IPS-18a (cell line): Measurements from ENCODE around the gene ATP1A2.

Experiments used
- H3K27ac ChIP-seq: one replicate; pipeline ENCODE4 v1.5.1; 2013; ENCODE audit warnings: low read length
- H3K27me3 ChIP-seq: one replicate; pipeline ENCODE4 v1.6.1; 2013; ENCODE audit warnings: mild to moderate bottlenecking, low read length; ENCODE audit not compliant: control insufficient read depth, insufficient read depth
- H3K36me3 ChIP-seq: one replicate; pipeline ENCODE4 v1.6.1; 2013; ENCODE audit warnings: low read depth, low read length; ENCODE audit not compliant: control insufficient read depth
- H3K4me1 ChIP-seq: one replicate; pipeline ENCODE4 v1.6.1; 2013; ENCODE audit warnings: low read depth, low read length; ENCODE audit not compliant: control insufficient read depth
- H3K4me3 ChIP-seq: one replicate; pipeline ENCODE4 v1.5.1; 2013; ENCODE audit warnings: low read length
- H3K9ac ChIP-seq: one replicate; pipeline ENCODE4 v1.6.1; 2013; ENCODE audit warnings: mild to moderate bottlenecking, low read length, moderate library complexity
- H3K9me3 ChIP-seq: one replicate; pipeline ENCODE4 v1.6.1; 2013; ENCODE audit warnings: low read depth, low read length; ENCODE audit not compliant: control insufficient read depth

The ATP1A2 gene

DNA sequence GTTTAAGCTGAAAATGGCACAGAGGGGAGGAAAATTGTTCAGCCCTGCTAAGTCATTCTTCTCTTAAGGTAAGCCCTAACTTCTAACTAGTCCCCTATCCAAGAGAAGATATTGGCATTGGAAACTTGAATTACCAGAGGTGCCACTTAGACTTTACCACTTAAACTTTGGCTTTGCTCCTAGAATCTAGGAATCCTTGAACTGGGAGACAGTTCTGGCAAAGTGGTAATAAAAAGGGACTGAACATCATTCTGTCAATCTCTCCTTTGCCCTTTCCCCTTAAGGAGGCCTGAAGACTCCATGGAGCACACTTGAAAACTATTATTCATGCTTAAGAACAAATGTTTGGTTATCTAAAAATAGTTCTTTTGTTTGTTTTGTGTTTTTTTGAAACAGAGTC lies 44.3 kb downstream of the ATP1A2 start:
- Histone ChIP-seq H3K36me3 (no peaks in the 10 kb centered on the region), H3K4me1 (peaks cover 3% of the 10 kb centered on the region), H3K27ac (no peak overlapping the region), H3K9ac (no peak overlapping the region), H3K27me3 (no peaks in the 10 kb centered on the region), H3K9me3 (no peaks in the 10 kb centered on the region), H3K4me3 (no peak overlapping the region)

DNA sequence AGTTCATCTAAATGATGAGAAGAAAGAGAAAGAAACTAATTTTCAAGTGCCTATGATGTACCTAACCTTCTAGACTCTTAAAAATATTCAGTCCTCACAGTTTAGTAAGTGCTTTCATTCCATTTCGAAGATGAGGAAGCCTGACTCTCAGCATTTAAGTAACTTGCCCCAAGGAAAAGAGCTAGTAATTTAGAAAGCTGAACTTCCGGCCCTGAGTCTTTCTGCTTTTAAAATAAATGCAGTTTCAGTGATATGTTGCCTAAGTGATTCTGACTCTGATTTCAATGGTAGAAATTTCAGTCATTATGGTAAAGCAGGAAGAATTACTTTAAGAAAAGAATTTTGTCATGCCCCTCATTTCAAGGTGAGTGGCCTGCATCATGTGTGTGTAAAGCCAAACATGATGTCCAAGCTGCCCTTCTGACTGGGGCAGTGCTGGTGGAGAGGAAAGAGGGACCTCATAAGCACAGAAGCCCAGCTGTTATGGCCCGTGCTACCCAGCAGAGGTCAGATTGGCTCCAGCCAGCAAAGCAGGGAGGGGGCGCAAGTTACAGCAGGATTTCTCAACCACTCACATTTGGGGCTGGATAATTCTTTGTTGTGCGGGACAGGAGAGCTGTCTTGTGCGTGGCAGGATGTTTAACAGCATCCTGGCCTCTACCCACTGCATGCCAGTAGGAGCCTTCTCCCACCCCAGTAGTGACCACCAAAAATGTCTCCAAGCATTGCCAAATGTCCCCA lies 46.6 kb downstream of the ATP1A2 start:
- Histone ChIP-seq H3K36me3 (no peaks in the 10 kb centered on the region), H3K4me1 (peaks cover 9% of the 10 kb centered on the region), H3K27ac (no peak overlapping the region), H3K9me3 (no peaks in the 10 kb centered on the region), H3K27me3 (no peaks in the 10 kb centered on the region), H3K4me3 (no peak overlapping the region), H3K9ac (no peak overlapping the region)

GRCh38 chr1:160162931-160163330 lies 47.4 kb downstream of the ATP1A2 start:
- H3K27ac ChIP-seq, result no peak overlapping the region
- peaks cover 17% of the 10 kb centered on the region for H3K4me1 ChIP-seq
- no peak overlapping the region for H3K9ac ChIP-seq
- H3K36me3 ChIP-seq, result no peaks in the 10 kb centered on the region
- no peaks in the 10 kb centered on the region for H3K9me3 ChIP-seq
- H3K27me3 ChIP-seq, result no peaks in the 10 kb centered on the region
- no peak overlapping the region for H3K4me3 ChIP-seq

GRCh38 chr1:160163615-160164014 lies 48.1 kb downstream of the ATP1A2 start:
- no peaks in the 10 kb centered on the region for H3K9me3 ChIP-seq
- H3K4me1 ChIP-seq, result peaks cover 23% of the 10 kb centered on the region
- H3K36me3 ChIP-seq, result no peaks in the 10 kb centered on the region
- no peaks in the 10 kb centered on the region for H3K27me3 ChIP-seq
- H3K27ac ChIP-seq, result no peak overlapping the region
- H3K9ac ChIP-seq, result no peak overlapping the region
- H3K4me3 ChIP-seq, result no peak overlapping the region

GRCh38 chr1:160164121-160164520 lies 48.6 kb downstream of the ATP1A2 start:
- no peak overlapping the region for H3K4me3 ChIP-seq
- no peaks in the 10 kb centered on the region for H3K27me3 ChIP-seq
- no peaks in the 10 kb centered on the region for H3K36me3 ChIP-seq
- H3K27ac ChIP-seq, result no peak overlapping the region
- no peak overlapping the region for H3K9ac ChIP-seq
- H3K4me1 ChIP-seq, result peaks cover 28% of the 10 kb centered on the region
- H3K9me3 ChIP-seq, result no peaks in the 10 kb centered on the region

GRCh38 chr1:160166166-160166868 lies 50.8 kb downstream of the ATP1A2 start:
- peaks cover 47% of the 10 kb centered on the region for H3K4me1 ChIP-seq

DNA sequence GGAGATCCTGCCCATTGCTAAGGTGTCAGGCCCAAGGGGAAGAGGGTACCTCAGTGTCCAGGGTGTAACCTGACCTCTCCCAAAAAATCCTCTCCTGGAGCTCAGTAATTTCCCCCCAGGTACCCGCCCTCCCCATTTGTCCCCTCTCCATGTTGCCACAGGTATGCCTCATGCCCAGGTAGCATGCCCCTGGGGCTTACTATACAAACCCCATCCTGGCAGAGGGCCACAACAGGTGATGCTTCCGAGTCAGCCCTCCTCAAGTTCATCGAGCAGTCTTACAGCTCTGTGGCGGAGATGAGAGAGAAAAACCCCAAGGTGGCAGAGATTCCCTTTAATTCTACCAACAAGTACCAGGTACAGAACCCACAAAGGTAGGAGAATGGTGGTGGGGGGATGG lies 51.5 kb downstream of the ATP1A2 start:
- Histone ChIP-seq H3K4me1 (peaks cover 55% of the 10 kb centered on the region), H3K4me3 (no peak overlapping the region), H3K9me3 (no peaks in the 10 kb centered on the region), H3K27ac (no peak overlapping the region), H3K36me3 (no peaks in the 10 kb centered on the region), H3K27me3 (no peaks in the 10 kb centered on the region), H3K9ac (no peak overlapping the region)

More at GRCh38 chr1:160166166-160166868, 50.8 kb downstream of the ATP1A2 start:
- no peaks in the 10 kb centered on the region for H3K9me3 ChIP-seq
- H3K9ac ChIP-seq, result no peak overlapping the region
- no peaks in the 10 kb centered on the region for H3K27me3 ChIP-seq
- no peaks in the 10 kb centered on the region for H3K36me3 ChIP-seq
- no peak overlapping the region for H3K4me3 ChIP-seq
- H3K27ac ChIP-seq, result no peak overlapping the region

GRCh38 chr1:160167580-160167979 lies 52.0 kb downstream of the ATP1A2 start:
- no peaks in the 10 kb centered on the region for H3K36me3 ChIP-seq
- H3K27ac ChIP-seq, result no peak overlapping the region
- H3K9ac ChIP-seq, result no peak overlapping the region
- H3K4me1 ChIP-seq, result peaks cover 57% of the 10 kb centered on the region
- no peak overlapping the region for H3K4me3 ChIP-seq
- no peaks in the 10 kb centered on the region for H3K27me3 ChIP-seq
- H3K9me3 ChIP-seq, result no peaks in the 10 kb centered on the region

- Histone ChIP-seq H3K4me3 (no peak overlapping the region), H3K9ac (no peak overlapping the region), H3K27me3 (no peaks in the 10 kb centered on the region), H3K4me1 (peaks cover 60% of the 10 kb centered on the region), H3K36me3 (no peaks in the 10 kb centered on the region), H3K9me3 (no peaks in the 10 kb centered on the region), H3K27ac (no peak overlapping the region)
These were observed 52.5 kb downstream of the ATP1A2 start for GRCh38 chr1:160168016-160168415.

DNA sequence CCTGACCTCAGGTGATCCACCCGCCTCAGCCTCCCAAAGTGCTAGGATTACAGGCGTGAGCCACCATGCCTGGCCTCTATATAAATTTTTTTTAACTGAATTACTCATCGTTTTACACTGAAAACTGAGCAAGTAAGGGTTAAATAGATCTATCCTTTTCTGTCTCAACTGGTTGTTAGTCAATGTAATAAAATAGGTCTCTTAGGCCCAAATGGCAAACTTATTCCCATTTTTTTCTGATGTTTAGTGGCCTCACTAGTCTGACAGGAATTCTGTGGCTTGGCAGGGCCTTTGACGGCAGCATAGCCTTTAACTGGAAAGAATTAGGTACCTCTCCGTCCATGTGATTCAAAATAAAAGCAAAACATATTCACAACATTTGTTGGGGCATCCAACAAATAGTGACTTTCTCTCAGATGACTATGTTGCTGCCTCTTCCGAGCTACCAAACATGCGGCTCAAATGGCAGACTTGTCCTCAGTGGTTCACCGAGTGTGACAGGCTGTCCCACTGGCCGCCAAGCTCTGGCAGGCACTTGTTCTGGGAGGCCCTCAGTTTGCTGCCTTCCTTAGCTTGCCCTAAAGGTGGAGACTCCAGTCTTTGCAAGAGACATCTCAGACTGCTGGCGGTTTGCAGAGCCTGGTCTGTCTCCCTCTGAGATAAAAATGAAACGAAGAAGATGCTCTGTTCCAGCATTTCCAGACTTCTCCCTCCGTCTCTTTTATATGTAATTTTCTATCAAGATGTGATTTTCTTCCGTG lies 53.2 kb downstream of the ATP1A2 start:
- Histone ChIP-seq H3K9ac (peak overlapping the region; percentile 34), H3K27me3 (no peaks in the 10 kb centered on the region), H3K9me3 (no peaks in the 10 kb centered on the region), H3K4me3 (peak overlapping the region; percentile 58), H3K36me3 (no peaks in the 10 kb centered on the region), H3K4me1 (peaks cover 60% of the 10 kb centered on the region), H3K27ac (peak overlapping the region; percentile 76)

GRCh38 chr1:160169553-160170399 lies 54.2 kb downstream of the ATP1A2 start:
- Histone ChIP-seq H3K36me3 (no peaks in the 10 kb centered on the region), H3K4me1 (peaks cover 60% of the 10 kb centered on the region), H3K9me3 (no peaks in the 10 kb centered on the region), H3K4me3 (peak overlapping the region; percentile 58), H3K9ac (peak overlapping the region; percentile 35), H3K27me3 (no peaks in the 10 kb centered on the region), H3K27ac (peak overlapping the region; percentile 76)
